Hematopoietic multipotent progenitor cell treated with erythropoietin and hydrocortisone succinate and interleukin-3 and kit ligand, for 6 days (in vitro differentiated cells): ENCODE measurements around the gene RFPL3.
"Not testable (repeated sequence)": the region's sequence is repeated elsewhere in the genome, so short reads cannot be mapped to it uniquely, and the experiment has no call there.

Experiments
- DNase-seq: peaks from one replicate; pipeline ENCODE4 v3.0.0-alpha.2; 2015

Gene RFPL3

DNA sequence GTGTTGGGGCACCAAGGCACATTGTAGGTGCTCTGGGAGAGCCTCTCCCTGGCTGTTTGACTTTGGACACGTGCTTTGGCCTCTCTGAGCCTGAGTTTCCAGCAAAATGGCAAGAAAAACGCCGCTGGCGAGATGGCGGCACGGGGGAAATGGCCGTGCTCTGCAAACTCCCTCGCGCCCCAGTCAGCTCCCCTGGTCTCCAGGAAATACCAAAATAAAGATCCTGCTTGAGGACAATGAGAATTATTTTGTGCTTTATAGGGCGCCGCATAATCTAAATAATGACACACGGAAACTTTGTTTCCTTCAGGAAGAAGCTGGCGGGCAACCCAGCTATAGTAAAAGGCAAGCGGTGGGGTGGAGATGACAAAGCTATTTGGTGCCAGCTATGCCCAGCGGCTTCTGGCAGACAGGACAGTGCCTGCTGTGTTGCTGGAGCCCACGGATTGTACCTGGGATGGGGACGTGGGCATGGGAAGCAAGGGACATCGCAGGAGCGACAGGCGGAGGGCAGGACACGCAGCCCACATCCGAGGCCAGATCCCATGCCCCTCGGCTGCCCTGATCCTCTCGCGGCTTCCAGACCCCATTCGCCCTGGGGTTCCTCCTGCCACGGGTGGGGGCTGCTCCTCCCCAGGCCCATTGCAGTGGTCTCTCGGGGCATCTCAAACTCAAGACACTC lies 26.3 kb upstream of the RFPL3 start:
- no peak for DNase-seq

- no peak for DNase-seq
Observed at GRCh38 chr22:32331918-32332725, 25.5 kb upstream of the RFPL3 start.

- no peak for DNase-seq
Observed at GRCh38 chr22:32333141-32333768, 24.4 kb upstream of the RFPL3 start.

DNA sequence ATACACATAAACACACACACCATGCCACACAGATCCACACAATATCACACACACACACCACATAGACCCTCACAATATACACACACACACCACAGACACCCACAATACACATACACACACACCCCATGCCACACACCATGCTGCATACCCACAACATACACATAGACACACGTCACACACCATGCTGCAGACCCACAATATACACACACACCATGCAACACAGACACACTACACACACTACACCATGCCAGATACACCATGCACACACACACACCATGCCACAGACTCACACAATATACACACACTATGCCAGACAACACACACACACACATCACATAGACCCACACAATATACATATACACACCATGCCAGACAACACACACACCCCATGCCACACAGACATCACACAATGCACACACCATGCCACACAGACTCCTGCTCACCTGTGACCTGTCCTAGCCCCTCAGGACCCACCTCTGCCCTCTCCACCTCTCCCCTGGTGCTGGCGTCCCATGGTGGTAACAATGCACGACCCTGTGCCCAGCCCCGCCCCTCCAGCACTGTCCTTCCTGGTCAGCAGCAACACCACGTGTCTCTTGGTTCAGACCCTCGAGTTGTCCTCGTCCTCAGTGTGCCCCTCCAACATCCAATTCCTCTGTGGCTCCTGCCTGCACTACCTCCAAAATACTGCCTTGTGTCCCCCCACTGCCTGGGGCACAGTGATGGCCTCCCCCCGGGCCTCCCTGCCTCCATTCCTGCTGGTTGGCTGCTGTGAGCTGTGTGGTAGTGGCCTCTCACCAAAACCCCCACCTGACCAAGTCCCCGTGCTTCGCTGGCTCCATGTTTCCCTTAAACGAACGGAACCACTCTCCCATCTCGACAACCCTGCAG lies 23.7 kb upstream of the RFPL3 start:
- no peak for DNase-seq

DNA sequence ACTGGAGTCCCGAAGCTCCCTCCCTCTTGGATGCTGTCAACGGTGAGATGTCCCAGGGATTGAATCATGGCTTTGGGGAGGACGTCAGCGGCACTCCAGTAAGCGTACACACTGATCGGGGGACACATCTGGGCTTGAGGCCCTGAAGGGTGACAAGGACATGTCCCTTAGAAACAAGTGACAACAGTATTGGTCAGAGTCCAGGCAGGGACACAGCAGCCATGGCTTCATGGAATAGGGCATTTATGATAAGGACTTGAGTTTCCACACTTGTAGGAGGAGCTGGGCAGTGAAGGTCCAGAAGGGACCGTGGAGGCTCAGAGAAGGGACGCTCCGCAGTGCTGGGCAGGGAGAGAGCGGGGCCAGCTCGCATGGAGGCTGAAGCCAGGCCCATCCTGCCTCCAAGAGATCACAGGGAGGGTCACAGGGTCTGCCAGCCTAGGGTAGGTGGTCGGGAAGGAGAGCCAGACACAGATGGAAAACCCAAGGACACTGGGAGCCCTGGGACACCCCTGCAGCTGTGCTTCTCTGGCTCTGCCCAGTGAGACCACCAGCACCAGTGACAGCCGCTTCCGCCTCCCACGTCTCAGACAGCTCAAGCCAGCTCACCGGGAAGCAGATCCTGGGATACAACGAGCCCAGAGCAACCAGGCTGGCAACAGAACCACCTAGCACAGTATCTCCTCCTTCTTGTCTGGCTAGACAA lies 22.9 kb upstream of the RFPL3 start:
- DNase-seq, result no peak

GRCh38 chr22:32335471-32335870 lies 22.2 kb upstream of the RFPL3 start:
- no peak for DNase-seq

DNA sequence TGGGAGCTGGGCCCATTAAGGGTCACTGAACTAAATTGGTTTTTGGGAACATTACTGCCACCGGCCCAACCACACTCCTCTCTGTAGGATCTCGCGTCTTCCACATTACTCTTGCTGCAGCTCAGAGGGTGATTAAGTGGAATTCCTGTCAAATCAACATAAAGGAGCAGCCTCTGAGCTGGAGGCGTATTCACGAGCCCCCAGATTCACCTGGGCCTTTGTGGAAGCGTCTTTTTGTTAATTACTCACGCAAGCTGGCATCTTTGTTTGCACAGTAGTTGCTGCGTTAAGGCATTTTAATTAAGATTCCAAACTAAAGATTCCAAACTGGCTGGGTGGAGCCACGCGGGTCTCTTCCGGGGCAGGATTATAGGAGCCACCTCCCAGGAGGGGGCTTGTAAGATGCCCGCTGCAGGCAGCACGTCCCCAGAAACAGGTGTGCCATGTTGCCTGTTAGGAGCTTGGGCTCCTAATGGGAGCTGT lies 21.5 kb upstream of the RFPL3 start:
- DNase-seq, result no peak

DNA sequence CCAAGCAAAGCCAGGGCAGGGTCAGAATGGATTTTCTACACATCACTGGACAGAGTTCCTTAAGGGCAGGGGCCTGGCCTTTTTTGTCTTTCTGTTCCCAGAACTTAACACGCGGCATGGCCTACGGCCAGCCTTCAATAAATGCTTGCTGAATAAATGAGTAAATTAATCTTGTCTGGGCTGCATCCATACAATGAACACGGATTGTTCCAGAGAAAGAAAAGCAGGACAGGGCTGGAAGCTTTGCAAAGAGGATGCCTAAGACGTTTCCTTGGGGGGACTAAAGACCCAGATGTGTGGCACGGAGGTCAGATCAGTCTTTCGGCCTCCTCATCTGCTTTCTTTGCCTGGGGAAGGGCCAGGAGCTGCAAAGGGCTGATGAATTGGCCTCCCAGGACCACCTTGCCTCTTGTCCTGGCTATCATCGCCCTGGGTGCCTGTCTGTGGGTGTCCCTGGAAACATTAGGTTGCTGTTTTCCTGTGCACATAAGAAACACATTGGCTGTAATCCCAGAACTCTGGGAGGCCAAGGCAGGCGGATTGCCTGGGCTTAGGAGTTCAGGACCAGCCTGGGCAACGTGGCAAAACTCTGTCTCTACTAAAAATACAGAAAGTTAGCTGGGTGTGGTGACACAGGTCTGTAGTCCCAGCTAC lies 20.8 kb upstream of the RFPL3 start:
- no peak for DNase-seq

- not testable (repeated sequence) for DNase-seq
Observed at GRCh38 chr22:32337425-32337824, 20.2 kb upstream of the RFPL3 start.

DNA sequence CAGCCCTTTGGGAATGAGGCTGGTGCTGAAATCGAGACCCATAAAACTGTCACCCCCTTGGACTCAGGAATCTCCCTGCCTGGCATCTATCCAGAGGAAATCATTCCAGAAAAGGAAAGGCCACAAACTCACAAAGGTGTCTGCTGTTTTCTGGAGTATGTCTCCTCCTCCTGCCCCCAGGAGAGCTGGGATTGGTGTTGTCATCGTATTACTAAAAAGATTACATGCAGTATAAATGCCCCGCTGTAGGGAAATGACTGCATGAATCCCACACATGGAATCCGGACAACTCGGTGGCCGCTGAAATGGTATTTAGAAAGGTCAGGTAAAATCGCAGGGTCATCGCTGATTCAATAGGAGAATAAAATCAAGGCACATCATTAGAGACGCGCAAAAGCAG lies 18.9 kb upstream of the RFPL3 start:
- no peak for DNase-seq

GRCh38 chr22:32339190-32340012 lies 18.3 kb upstream of the RFPL3 start:
- no peak for DNase-seq

DNA sequence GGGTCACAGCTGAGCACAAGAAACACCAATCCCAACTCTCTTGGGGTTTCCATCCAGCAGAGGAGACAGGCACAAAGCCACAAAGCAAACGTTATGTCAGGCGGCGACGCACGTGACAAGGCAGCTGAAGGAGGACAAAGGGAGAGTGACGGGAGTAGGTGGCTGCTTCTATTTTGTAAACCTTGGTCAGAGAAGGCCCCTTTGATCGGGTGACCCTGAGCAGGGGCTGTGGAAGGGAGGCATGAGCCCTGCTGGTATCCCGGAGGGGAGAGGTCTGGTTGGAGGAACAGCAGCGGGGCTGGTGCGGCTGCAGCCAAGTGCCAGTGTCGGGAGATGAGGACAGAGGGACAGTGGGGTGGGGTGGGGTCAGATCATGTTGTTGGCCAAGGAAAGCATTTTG lies 17.3 kb upstream of the RFPL3 start:
- no peak for DNase-seq

GRCh38 chr22:32341122-32341740 lies 16.4 kb upstream of the RFPL3 start:
- no peak for DNase-seq

GRCh38 chr22:32342977-32343376 lies 14.7 kb upstream of the RFPL3 start:
- DNase-seq, result no peak

DNA sequence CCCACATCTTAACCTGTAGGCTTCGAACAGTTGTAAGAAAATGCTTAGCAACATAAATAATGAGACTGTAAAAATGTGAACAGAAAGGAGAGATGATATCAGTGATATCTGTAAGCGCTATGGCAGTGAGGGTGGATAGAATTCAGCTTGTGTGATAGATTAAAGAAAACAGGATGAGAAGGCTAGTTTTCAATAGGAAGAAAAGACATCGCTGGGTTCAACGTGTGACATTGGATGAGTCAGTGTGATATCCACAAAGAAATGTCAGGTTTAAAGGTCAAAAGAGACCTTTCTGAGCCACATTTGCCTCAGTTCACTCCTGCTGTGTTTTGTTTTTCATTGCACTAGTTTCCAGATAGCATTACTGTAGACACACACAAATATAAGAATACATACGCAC lies 13.7 kb upstream of the RFPL3 start:
- no peak for DNase-seq

- no peak for DNase-seq
Observed at GRCh38 chr22:32348031-32348611, 9.5 kb upstream of the RFPL3 start.

- DNase-seq, result not testable (repeated sequence)
Observed at GRCh38 chr22:32351875-32352274, 5.8 kb upstream of the RFPL3 start.

- no peak for DNase-seq
Observed at GRCh38 chr22:32352681-32353080, 5.0 kb upstream of the RFPL3 start.

- DNase-seq, result no peak
Observed at GRCh38 chr22:32353292-32353691, 4.4 kb upstream of the RFPL3 start.

- DNase-seq, result no peak
Observed at GRCh38 chr22:32353840-32354239, 3.8 kb upstream of the RFPL3 start.
